HAP-1 (cell line): ENCODE measurements around the gene RTL10.
A peak's percentile ranks its signal among the peaks of the same experiment; 100 is the strongest.

Source experiments
- DNase-seq, 2 experiments: peaks; one replicate each; pipeline ENCODE4 v3.0.0-alpha.2; 2016 to 2020; ENCODE audit warnings: low spot score in 2 of 2
- H3K27me3 ChIP-seq: fragments of 250-450 bp; sonication (Bioruptor Pico); 2 replicates; pipeline ENCODE4 v1.5.1; 2020; ENCODE audit warnings: low read depth, mild to moderate bottlenecking, moderate library complexity
- H3K36me3 ChIP-seq: fragments of 250-450 bp; sonication (Bioruptor Pico); replicated peaks from 2 replicates; pipeline ENCODE4 v1.5.1; 2020; ENCODE audit warnings: mild to moderate bottlenecking
- H3K4me1 ChIP-seq: fragments of 250-450 bp; sonication (Bioruptor Pico); 2 replicates; pipeline ENCODE4 v1.5.1; 2020; ENCODE audit warnings: mild to moderate bottlenecking
- H3K4me3 ChIP-seq: fragments of 250-450 bp; sonication (Bioruptor Pico); 2 replicates; pipeline ENCODE4 v1.5.1; 2020; ENCODE audit warnings: mild to moderate bottlenecking, moderate library complexity
- H3K9me3 ChIP-seq: fragments of 250-450 bp; sonication (Bioruptor Pico); 2 replicates; pipeline ENCODE4 v1.5.1; 2020; ENCODE audit warnings: mild to moderate bottlenecking, moderate library complexity
- in situ Hi-C: fragments of 300-500 bp; cut with MboI; formaldehyde crosslinking; loops from 3 replicates; pipeline ENCODE4 v1.14.3; 2020; ENCODE audit warnings: low sequenced_read_pairs, inconsistent platforms, mixed read lengths

RTL10 gene

GRCh38 chr22:19868773-19869471 is 14.2 kb upstream of the RTL10 start:
- DNase-seq = peak in 1 of 2 experiments; percentile 37
- in situ Hi-C loops = loop anchor here (25.0 kb wide), 1 partner anchor 432 kb away; the partner anchor contains the start of genes C22orf39, HIRA and MRPL40
- no peaks in the 10 kb centered on the region; the same call in 1 of the 2 replicates for H3K4me1 ChIP-seq
- H3K4me3 ChIP-seq = no peak overlapping the region
- no peaks in the 10 kb centered on the region for H3K9me3 ChIP-seq
- H3K27me3 ChIP-seq = no peaks in the 10 kb centered on the region
- no peaks in the 10 kb centered on the region for H3K36me3 ChIP-seq

DNA sequence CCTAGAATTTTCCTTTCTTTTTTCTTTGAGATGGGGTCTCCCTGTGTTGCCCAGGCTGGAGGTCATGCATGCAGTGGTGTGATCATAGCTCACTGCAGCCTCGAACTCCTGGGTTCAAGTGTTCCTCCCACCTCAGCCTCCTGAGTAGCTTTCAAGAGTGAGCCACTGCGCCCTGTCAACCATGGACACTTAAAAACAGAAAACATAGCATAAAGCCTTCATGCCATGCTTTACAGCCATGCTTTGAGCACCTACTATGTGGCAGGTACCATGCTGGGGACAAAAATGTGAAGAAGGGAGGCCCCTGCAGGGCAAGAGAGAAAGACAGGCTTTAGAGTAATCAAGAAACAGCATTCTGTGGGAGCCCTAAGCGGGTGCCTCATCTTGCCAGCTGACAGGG is 13.7 kb upstream of the RTL10 start:
- H3K9me3 ChIP-seq = no peaks in the 10 kb centered on the region
- no peak for DNase-seq
- in situ Hi-C loops = loop anchor here (25.0 kb wide), 1 partner anchor 431 kb away; the partner anchor contains the start of genes C22orf39, HIRA and MRPL40
- H3K4me1 ChIP-seq = no peaks in the 10 kb centered on the region; the same call in 1 of the 2 replicates
- no peaks in the 10 kb centered on the region for H3K27me3 ChIP-seq
- no peak overlapping the region for H3K4me3 ChIP-seq
- no peaks in the 10 kb centered on the region for H3K36me3 ChIP-seq

DNA sequence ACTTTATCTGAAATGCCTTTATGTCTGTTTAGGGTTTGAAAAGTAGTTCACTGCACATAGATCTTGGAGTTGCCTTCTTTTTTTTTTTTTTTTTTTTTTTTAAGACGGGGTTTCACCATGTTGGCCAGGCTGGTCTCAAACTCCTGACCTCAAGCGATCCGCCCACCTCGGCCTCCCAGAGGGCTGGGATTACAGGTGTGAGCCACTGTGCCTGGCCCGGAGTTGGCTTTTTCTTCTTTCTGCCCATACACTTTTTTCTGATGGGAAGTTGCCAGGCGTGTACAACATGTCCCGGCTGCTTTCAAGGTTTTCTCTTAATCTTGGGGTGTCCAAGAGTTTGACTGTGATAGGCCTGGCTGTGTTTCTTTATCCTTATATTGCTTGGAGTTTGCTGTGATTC is 12.9 kb upstream of the RTL10 start:
- no peaks in the 10 kb centered on the region for H3K36me3 ChIP-seq
- no peak overlapping the region for H3K4me3 ChIP-seq
- no peaks in the 10 kb centered on the region for H3K9me3 ChIP-seq
- in situ Hi-C loops = loop anchor here (25.0 kb wide), 1 partner anchor 430 kb away; the partner anchor contains the start of genes C22orf39, HIRA and MRPL40
- no peaks in the 10 kb centered on the region for H3K27me3 ChIP-seq
- no peak for DNase-seq
- H3K4me1 ChIP-seq = no peaks in the 10 kb centered on the region; the same call in 1 of the 2 replicates

GRCh38 chr22:19866665-19867009 is 12.0 kb upstream of the RTL10 start:
- in situ Hi-C loops = loop anchor here (25.0 kb wide), 1 partner anchor 429 kb away; the partner anchor contains the start of genes C22orf39, HIRA and MRPL40
- no peaks in the 10 kb centered on the region for H3K9me3 ChIP-seq
- H3K4me1 ChIP-seq = no peaks in the 10 kb centered on the region; the same call in 1 of the 2 replicates
- H3K36me3 ChIP-seq = no peaks in the 10 kb centered on the region
- no peak for DNase-seq
- H3K27me3 ChIP-seq = no peaks in the 10 kb centered on the region
- no peak overlapping the region for H3K4me3 ChIP-seq

DNA sequence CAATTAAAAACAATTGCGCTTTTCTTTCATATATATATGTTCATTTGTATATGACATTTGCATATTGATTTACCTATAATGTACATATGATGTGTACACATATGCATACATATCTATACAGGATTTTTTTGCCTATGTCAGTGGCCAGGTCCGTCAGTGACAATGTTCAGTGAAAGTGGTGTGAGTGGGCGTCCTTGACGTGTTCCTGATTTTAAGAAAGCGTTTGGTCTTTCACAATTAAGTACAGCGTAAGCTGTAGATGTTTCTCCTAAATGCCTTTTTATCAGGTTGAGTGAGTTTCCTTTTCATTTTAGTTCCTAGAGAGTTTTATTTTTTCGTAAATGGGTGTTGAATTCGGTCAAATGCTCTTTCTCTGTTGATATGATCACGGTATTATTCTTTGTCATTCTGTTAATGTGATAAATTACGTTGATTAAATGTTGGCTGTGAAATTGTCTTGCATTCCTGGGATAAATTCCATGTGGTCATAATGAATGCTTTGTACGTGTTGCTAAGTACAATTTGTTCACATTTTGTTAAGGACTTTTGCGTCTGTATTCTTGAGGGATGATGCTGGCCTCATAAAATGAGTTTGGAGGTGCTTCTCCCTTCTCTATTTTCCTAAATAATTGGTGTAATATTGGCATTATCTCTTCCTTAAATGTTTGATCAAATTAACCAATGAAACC is 10.6 kb upstream of the RTL10 start:
- H3K9me3 ChIP-seq = no peaks in the 10 kb centered on the region
- no peaks in the 10 kb centered on the region; the same call in 1 of the 2 replicates for H3K4me1 ChIP-seq
- no peaks in the 10 kb centered on the region for H3K36me3 ChIP-seq
- H3K27me3 ChIP-seq = no peaks in the 10 kb centered on the region
- H3K4me3 ChIP-seq = no peak overlapping the region
- in situ Hi-C loops = loop anchor here (25.0 kb wide), 1 partner anchor 428 kb away; the partner anchor contains the start of genes C22orf39, HIRA and MRPL40
- no peak for DNase-seq

- in situ Hi-C loops = loop anchor here (25.0 kb wide), 1 partner anchor 427 kb away; the partner anchor contains the start of genes C22orf39, HIRA and MRPL40
- no peak for DNase-seq
These were observed 9.9 kb upstream of the RTL10 start for GRCh38 chr22:19864538-19865106.

GRCh38 chr22:19863571-19863970 is 8.9 kb upstream of the RTL10 start:
- H3K4me1 ChIP-seq = no peaks in the 10 kb centered on the region
- no peaks in the 10 kb centered on the region for H3K36me3 ChIP-seq
- in situ Hi-C loops = loop anchor here (25.0 kb wide), 1 partner anchor 426 kb away; the partner anchor contains the start of genes C22orf39, HIRA and MRPL40
- no peaks in the 10 kb centered on the region for H3K27me3 ChIP-seq
- H3K9me3 ChIP-seq = no peaks in the 10 kb centered on the region
- no peak for DNase-seq
- no peak overlapping the region for H3K4me3 ChIP-seq

More at GRCh38 chr22:19864538-19865106, 9.9 kb upstream of the RTL10 start:
- no peaks in the 10 kb centered on the region for H3K9me3 ChIP-seq
- no peaks in the 10 kb centered on the region for H3K36me3 ChIP-seq
- no peak overlapping the region for H3K4me3 ChIP-seq
- H3K4me1 ChIP-seq = no peaks in the 10 kb centered on the region; the same call in 1 of the 2 replicates
- H3K27me3 ChIP-seq = no peaks in the 10 kb centered on the region

DNA sequence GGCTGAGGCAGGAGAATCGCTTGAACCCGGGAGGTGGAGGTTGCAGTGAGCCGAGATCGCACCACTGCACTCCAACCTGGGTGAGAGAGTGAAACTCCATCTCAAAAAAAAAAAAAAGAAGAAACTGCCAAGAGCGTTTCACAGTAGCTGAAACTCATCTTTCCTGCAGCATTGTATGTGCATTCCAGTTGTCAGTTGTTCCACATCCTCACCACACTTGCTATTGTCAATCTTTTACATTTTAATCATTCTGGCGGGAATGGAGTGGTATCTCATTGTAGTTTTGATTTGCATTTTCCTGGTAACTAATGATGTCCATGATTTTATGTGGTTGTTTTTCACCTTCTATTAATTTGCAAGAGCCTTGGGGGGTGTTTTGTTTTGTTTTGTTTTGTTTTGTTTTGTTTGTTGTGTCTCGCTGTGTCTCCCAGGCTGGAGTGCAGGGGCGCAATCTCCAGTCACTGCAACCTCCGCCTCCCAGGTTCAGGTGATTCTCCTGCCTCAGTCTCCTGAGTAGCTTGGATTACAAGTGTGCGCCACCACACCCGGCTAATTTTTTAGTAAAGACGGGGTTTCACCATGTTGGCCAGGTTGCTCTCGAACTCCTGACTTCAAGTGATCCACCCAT is 8.1 kb upstream of the RTL10 start:
- in situ Hi-C loops = loop anchor here (25.0 kb wide), 1 partner anchor 425 kb away; the partner anchor contains the start of genes C22orf39, HIRA and MRPL40
- Histone ChIP-seq H3K36me3 (peaks cover 2% of the 10 kb centered on the region; the same call in 1 of the 2 replicates), H3K27me3 (no peaks in the 10 kb centered on the region), H3K4me3 (no peak overlapping the region), H3K4me1 (peaks cover 2% of the 10 kb centered on the region; the same call in 1 of the 2 replicates), H3K9me3 (no peaks in the 10 kb centered on the region)
- DNase-seq = no peak

GRCh38 chr22:19859861-19860510 is 5.3 kb upstream of the RTL10 start:
- peaks cover 5% of the 10 kb centered on the region; the same call in 1 of the 2 replicates for H3K36me3 ChIP-seq
- no peaks in the 10 kb centered on the region for H3K9me3 ChIP-seq
- H3K4me1 ChIP-seq = peaks cover 8% of the 10 kb centered on the region
- no peak overlapping the region for H3K4me3 ChIP-seq
- in situ Hi-C loops = loop anchor here (25.0 kb wide), 1 partner anchor 423 kb away; the partner anchor contains the start of genes C22orf39, HIRA and MRPL40
- DNase-seq = no peak
- H3K27me3 ChIP-seq = no peaks in the 10 kb centered on the region

- no peak overlapping the region for H3K4me3 ChIP-seq
- peaks cover 12% of the 10 kb centered on the region for H3K4me1 ChIP-seq
- no peaks in the 10 kb centered on the region for H3K9me3 ChIP-seq
- no peaks in the 10 kb centered on the region for H3K27me3 ChIP-seq
- H3K36me3 ChIP-seq = peaks cover 9% of the 10 kb centered on the region
- in situ Hi-C loops = loop anchor here (25.0 kb wide), 1 partner anchor 420 kb away; the partner anchor contains the start of genes C22orf39, HIRA and MRPL40
- no peak for DNase-seq
These were observed 2.7 kb upstream of the RTL10 start for GRCh38 chr22:19857382-19857781.

DNA sequence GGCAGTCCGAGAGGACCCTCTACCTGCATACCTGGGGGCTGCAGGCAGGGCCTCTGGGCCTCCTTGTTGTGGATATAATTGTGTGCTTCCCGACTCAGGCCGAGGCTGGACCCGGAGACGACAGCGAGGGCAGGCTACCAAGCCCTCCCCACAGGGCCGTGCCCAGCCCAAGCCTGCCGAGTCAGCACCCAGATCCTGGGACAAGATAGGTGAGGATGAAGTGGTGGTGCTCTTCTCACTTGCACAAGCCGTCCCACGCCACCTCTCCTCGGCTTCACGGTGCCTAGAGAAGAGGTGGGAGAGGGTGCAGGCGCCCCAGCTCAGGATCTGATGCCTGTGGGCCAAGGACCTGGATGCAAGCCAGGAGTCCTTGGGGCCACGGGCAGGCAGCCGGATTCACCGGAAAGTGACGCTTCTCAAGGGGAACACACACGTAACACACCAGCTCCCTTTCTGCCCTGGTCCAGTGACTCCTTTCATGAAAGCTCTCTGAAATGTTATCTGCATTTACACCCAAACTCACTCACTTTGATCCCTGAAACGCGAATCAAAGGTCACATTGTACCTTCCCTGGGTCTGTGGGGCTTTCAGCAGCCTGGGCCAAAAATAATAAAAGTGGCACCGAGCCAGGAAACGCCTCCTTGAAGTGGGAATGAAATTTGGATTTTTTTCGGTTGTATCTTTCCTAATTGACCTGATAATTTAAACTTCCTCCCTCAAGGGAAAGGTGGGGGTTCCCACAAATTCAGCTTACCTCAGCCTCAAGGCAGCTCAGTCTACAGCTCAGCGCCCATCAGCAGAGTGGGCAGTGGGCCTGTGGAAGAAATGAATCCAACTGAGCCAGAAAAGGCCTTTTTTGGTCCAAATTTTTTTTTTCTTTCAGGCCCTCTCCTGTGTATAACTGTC is 1.1 kb upstream of the RTL10 start:
- H3K27me3 ChIP-seq = no peaks in the 10 kb centered on the region
- in situ Hi-C loops = loop anchor here (25.0 kb wide), 1 partner anchor 418 kb away; the partner anchor contains the start of genes C22orf39, HIRA and MRPL40
- DNase-seq = peak; percentile 49 to 74
- peak overlapping the region; percentile 83 for H3K4me3 ChIP-seq
- H3K9me3 ChIP-seq = no peaks in the 10 kb centered on the region
- H3K4me1 ChIP-seq = peaks cover 12% of the 10 kb centered on the region
- peaks cover 25% of the 10 kb centered on the region for H3K36me3 ChIP-seq
